ENCODE results near the gene PIM1.
A peak's percentile ranks its signal among the peaks of the same experiment; 100 is the strongest.

PIM1 gene

DNA sequence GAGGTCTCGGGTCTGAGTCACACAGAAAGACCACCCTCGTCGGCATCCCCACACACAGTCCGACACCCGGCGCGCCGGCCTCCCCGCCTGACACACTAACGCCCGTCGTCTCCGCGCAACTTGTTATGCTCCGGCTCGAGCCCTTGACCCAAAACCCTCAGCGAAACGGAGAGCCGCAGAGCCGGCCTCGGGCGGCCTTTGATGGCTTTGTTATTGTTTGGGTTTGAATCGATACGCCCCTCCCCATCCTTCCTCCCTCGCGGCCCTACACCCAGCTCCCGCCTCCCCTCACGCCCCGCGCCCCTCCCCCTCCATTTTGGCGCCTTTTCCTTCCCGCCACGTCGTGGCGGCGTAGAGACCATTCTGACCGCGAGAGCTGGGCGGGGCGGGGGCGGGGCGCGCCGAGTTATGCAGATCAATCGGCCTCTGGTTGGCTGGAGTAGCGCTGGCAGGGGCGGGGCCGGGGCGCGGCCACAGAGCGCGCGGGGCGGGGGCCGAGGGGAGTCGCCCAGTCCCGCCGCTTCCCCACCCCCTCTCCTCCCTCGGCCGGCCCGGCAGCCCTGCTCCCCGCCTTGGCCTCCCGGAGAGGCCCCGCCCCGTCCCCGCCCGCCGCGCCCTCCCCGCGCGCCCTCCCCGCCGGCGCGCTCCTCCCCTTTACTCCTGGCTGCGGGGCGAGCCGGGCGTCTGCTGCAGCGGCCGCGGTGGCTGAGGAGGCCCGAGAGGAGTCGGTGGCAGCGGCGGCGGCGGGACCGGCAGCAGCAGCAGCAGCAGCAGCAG, at the start of gene PIM1:
Gene PIM1 (plus strand): TSS at position 657 of the 777 bp plus-strand sequence. CDS start 424 bp downstream, outside the sequence.
- TF ChIP-seq, protein P1, sequence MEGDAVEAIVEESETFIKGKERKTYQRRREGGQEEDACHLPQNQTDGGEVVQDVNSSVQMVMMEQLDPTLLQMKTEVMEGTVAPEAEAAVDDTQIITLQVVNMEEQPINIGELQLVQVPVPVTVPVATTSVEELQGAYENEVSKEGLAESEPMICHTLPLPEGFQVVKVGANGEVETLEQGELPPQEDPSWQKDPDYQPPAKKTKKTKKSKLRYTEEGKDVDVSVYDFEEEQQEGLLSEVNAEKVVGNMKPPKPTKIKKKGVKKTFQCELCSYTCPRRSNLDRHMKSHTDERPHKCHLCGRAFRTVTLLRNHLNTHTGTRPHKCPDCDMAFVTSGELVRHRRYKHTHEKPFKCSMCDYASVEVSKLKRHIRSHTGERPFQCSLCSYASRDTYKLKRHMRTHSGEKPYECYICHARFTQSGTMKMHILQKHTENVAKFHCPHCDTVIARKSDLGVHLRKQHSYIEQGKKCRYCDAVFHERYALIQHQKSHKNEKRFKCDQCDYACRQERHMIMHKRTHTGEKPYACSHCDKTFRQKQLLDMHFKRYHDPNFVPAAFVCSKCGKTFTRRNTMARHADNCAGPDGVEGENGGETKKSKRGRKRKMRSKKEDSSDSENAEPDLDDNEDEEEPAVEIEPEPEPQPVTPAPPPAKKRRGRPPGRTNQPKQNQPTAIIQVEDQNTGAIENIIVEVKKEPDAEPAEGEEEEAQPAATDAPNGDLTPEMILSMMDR (IDR thresholded peaks at IDR 0.05; ENCODE audit: low read depth, low read length), result no peak
- peak within 1 kb of the TSS; percentile 80 for H3K4me3 ChIP-seq (ENCODE audit: low read depth, low read length)

DNA sequence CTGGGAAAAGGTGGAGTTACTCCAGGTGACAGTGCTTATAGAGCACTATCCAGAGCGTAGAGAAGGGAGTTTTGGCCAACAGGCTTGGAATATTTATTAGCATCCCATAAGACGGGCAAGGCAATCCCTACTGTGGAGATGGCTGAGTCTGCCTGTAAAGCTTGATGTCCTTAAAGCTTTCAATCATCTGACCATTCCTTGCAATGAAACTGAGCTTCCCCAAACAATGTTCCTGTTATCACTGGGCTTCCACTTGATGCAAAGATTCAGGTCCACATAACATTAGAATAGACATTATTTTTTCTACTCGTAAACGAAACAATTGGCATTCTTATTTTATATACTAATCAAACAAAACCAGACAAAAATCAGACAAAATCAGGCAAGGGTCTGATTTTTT, 48.4 kb upstream of the PIM1 start:
- H3K4me3 ChIP-seq (ENCODE audit: low read depth, low read length), result no peak overlapping the region
- TF ChIP-seq, protein P1 (IDR thresholded peaks at IDR 0.05; ENCODE audit: low read depth, low read length), result no peak

DNA sequence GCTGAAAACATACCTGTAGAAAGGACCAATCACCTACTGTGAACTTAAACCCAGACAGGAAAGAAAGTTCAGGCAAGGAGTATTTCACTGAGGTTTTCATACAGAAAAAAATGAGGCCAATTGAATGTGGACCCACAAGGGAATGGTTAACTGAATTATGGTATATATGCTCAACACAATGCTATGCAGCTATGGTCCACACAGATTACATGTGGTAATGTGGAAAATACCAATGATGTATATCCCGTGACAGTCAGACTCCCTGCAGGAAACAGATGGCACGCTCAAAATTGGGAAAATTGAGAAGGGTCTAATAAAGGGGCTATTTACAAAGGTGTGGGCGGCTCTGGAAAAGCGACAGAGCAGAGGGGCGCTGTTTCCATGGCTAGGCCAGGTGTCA, 47.1 kb upstream of the PIM1 start:
- TF ChIP-seq, protein P1 (IDR thresholded peaks at IDR 0.05; ENCODE audit: low read depth, low read length), result no peak
- no peak overlapping the region for H3K4me3 ChIP-seq (ENCODE audit: low read depth, low read length)

DNA sequence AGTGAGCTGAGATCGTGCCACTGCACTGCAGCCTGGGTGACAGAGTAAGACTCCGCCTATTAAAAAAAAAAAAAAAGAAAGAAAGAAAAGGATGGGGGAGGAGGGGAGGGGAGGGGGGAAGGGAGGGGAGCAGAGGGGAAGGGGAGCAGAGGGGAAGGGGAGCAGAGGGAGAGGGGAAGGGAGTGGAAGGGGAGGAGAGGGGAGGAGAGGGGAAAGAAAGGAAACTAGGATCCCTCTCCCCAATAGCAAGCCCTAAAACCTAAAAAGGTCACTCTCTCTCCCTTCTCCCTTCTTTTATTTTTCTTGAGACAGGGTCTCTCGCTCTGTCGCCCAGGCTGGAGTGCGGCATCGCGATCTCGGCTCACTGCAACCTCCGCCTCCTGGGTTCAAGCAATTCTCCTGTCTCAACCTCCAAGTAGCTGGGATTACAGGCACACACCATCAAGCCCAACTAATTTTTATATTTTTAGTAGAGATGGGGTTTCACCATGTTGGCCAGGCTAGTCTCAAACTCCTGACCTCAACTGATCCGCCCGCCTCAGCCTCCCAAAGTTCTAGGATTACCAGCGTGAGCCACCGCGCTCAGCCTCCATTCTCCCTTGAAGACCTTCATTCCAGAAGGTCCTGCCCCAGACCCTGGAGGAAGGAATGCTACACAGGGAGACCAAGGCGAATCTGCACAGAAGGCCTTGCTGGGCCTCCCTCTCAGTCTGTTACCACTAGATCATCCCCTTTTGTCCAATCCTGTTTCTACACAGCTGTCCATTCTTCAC, 45.8 kb upstream of the PIM1 start:
- TF ChIP-seq, protein P1 (IDR thresholded peaks at IDR 0.05; ENCODE audit: low read depth, low read length), result no peak
- H3K4me3 ChIP-seq (ENCODE audit: low read depth, low read length), result no peak overlapping the region

DNA sequence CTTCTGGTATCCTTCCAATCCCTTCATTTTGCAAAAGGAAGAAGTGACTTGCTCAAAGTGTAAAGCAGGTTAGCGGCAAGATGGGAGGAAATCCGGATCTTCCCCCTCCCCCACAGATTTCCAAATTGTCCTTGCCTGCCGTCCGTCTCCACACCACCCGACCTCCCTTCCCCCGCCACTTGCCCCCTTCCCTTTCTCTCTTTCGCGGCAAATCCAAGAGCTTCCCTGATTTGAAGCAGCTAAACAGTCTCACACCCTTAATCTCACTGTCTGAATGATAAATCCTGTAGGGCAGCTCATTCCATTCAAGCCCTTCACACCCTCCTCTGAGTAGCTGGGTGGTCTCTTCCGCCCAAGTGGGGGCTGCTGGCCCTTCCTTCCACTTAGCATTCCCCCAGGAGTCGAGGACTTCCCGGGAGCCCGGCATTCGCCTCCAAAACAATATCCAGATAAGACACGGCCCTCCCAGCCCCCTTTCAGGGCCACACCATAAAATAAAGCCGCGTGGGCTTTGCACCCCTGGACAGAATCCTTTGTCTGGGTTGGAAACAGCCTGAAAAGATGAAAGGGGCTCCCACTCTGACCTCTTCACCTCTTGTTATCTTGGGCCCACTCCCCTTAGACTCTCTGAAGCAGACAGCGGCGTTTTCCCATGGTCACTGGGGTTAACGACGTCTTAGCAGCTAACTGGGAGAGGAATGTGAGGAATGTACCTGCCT, 44.0 kb upstream of the PIM1 start:
- no peak overlapping the region for H3K4me3 ChIP-seq (ENCODE audit: low read depth, low read length)
- TF ChIP-seq, protein P1 (IDR thresholded peaks at IDR 0.05; ENCODE audit: low read depth, low read length), result no peak

DNA sequence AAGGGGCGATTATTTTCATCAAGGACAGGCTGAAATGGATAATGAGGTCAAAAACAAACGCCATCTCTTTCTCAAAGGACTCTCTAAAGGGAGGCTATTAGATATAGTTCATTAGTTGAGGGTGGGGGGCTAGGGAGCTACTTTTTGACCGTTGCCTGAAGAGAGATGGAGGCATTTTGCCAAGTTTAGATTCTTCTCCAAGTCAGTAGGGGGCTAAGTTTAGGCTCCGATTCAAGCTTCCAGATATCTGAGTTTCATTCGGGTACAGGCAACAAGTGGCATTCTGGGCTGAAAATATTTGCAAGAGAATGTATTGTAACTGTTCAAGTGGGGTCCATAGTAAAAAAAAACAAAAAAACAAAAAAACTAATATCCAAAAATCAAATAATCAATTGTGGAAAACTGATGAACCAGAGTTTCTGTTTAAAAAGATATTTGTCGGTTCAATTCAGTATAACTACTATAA, 43.4 kb upstream of the PIM1 start:
- no peak overlapping the region for H3K4me3 ChIP-seq (ENCODE audit: low read depth, low read length)
- TF ChIP-seq, protein P1 (IDR thresholded peaks at IDR 0.05; ENCODE audit: low read depth, low read length), result no peak

Data from WI38 (cell line).